Suprapubic skin (tissue), 3 donors: ENCODE measurements around the gene AKAP13.

Source experiments
- POLR2AphosphoS5 ChIP-seq, 3 donors: sonication (generic); formaldehyde crosslinking; IDR thresholded peaks; one replicate each; pipeline ENCODE4 v1.6.1; 2017; ENCODE audit warnings: antibody characterized with exemption in 3 of 3
- TF ChIP-seq, protein P1 (sequence below), 2 donors: fragments of 200-600 bp in 1 of 2; fragments of 450-650 bp in 1 of 2; sonication (generic) in 1 of 2; IDR thresholded peaks; one replicate each; pipeline ENCODE4 v1.5.1; 2016 to 2019; ENCODE audit warnings: antibody characterized with exemption in 2 of 2, mild to moderate bottlenecking in 1 of 2, moderate library complexity in 1 of 2

DNA sequence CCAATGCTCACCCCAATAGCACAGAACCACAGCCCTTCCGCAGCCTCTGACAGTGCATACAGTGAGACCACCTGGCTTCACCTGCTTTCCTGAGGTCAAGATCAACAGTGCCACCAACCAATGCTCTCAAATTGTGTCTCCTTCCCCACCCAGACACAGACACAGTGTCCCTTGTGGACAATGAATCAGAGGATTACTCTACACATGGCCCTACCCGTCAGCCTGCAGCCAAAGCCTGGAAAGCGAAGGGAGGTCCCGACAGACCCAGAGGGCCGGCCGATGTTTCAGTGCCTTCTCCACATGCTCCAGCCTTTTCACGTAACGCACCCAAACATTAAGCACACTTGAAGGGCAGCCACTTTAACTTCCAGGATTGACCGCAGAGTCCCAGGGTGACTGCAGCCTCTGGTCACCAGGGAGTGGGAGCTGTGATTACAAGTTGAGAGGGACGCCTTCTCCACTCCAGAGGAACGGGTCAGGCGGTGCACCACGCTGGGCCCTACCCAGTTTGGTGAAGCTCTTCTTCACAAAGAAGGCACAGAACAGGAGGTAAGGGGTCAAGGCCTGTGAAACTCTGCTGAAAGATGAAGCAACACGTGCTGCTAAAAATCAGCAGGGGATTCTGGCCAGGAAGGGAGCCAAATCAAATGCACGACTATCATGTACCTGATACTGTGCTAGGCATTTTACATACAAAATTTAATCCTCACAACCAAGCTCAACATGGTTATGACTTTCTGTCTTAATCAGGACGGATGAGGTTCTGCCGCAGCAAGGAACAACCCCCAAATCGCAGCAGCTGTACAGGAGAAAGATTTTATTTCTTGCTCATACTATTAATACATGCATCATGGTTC is 397.1 kb downstream of the AKAP13 start:
- TF ChIP-seq, protein P1, sequence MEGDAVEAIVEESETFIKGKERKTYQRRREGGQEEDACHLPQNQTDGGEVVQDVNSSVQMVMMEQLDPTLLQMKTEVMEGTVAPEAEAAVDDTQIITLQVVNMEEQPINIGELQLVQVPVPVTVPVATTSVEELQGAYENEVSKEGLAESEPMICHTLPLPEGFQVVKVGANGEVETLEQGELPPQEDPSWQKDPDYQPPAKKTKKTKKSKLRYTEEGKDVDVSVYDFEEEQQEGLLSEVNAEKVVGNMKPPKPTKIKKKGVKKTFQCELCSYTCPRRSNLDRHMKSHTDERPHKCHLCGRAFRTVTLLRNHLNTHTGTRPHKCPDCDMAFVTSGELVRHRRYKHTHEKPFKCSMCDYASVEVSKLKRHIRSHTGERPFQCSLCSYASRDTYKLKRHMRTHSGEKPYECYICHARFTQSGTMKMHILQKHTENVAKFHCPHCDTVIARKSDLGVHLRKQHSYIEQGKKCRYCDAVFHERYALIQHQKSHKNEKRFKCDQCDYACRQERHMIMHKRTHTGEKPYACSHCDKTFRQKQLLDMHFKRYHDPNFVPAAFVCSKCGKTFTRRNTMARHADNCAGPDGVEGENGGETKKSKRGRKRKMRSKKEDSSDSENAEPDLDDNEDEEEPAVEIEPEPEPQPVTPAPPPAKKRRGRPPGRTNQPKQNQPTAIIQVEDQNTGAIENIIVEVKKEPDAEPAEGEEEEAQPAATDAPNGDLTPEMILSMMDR (IDR thresholded peaks at IDR 0.05) = no peak
- no peak for TF ChIP-seq POLR2AphosphoS5 (IDR thresholded peaks at IDR 0.05)
